ENCODE results near the gene CNOT4. TPM values are rescaled to one million over a fixed set of nuclear protein-coding genes. Genes with fewer than 3 reads are reported as not detected.

The CNOT4 gene
- total RNA-seq, 1 experiment from 2014 or later = 14.6 TPM

GRCh38 chr7:135341049-135341448, 168.9 kb downstream of the CNOT4 start:
- POLR2A ChIA-PET = no interaction called here
- Mint-ChIP-seq H3K4me1 (no peaks in the 10 kb centered on the region), H3K27ac (no peak overlapping the region), H3K36me3 (no peaks in the 10 kb centered on the region), H3K9me3 (no peaks in the 10 kb centered on the region), H3K4me3 (no peak overlapping the region), H3K27me3 (ENCODE audit: low read depth) (no peaks in the 10 kb centered on the region)
- ATAC-seq (peak; percentile 89), DNase-seq (ENCODE audit: low spot score) (no peak)
- no peak for TF ChIP-seq ESRRA (CRISPR knock-in tag; IDR thresholded peaks at IDR 0.05; ENCODE audit: borderline replicate concordance)
- TF ChIP-seq KAT7 (CRISPR knock-in tag; IDR thresholded peaks at IDR 0.05; ENCODE audit: borderline replicate concordance) = no peak
- no peak for TF ChIP-seq ZNF425 (CRISPR knock-in tag; conservative IDR thresholded peaks at IDR 0.05)
- no peak for TF ChIP-seq HMGA2 (CRISPR knock-in tag; IDR thresholded peaks at IDR 0.05)
- CTCF ChIA-PET = interaction anchor here (1.3 to 4.8 kb wide), 2 partner anchors 60 to 67 kb away, joined by 7 to 22 read pairs; no protein-coding TSS in a partner anchor

- TF ChIP-seq ZNF532 (CRISPR knock-in tag; IDR thresholded peaks at IDR 0.05; ENCODE audit: borderline replicate concordance) (no peak), FOXK1 (CRISPR knock-in tag; IDR thresholded peaks at IDR 0.05) (no peak), ZNF423 (CRISPR knock-in tag; IDR thresholded peaks at IDR 0.05) (no peak), ETV6 (CRISPR knock-in tag; IDR thresholded peaks at IDR 0.05) (no peak), CREB1 (CRISPR knock-in tag; IDR thresholded peaks at IDR 0.05) (no peak), ATF3 (CRISPR knock-in tag; conservative IDR thresholded peaks at IDR 0.05) (no peak)
- H3K4me1 Mint-ChIP-seq = peaks cover 5% of the 10 kb centered on the region
- H3K27me3 Mint-ChIP-seq (ENCODE audit: low read depth) = no peaks in the 10 kb centered on the region
- DNase-seq (ENCODE audit: low spot score) (no peak), ATAC-seq (no peak)
- H3K4me3 Mint-ChIP-seq = no peak overlapping the region
- ChIA-PET CTCF (no interaction called here), POLR2A (no interaction called here)
- H3K36me3 Mint-ChIP-seq = no peaks in the 10 kb centered on the region
- no peaks in the 10 kb centered on the region for H3K9me3 Mint-ChIP-seq
- no peak overlapping the region for H3K27ac Mint-ChIP-seq
Observed at GRCh38 chr7:135337977-135338550, 171.8 kb downstream of the CNOT4 start.

GRCh38 chr7:135337506-135337905, 172.4 kb downstream of the CNOT4 start:
- Mint-ChIP-seq H3K4me3 (no peak overlapping the region), H3K9me3 (no peaks in the 10 kb centered on the region), H3K4me1 (peaks cover 5% of the 10 kb centered on the region), H3K27ac (no peak overlapping the region), H3K36me3 (no peaks in the 10 kb centered on the region), H3K27me3 (ENCODE audit: low read depth) (no peaks in the 10 kb centered on the region)
- CTCF ChIA-PET = no interaction called here
- POLR2A ChIA-PET = no interaction called here
- DNase-seq (ENCODE audit: low spot score) (no peak), ATAC-seq (no peak)
- TF ChIP-seq ZNF532 (CRISPR knock-in tag; IDR thresholded peaks at IDR 0.05; ENCODE audit: borderline replicate concordance) (no peak), ZNF263 (CRISPR knock-in tag; IDR thresholded peaks at IDR 0.05; ENCODE audit: low read depth) (no peak), CREM (CRISPR knock-in tag; IDR thresholded peaks at IDR 0.05) (no peak), NR1H2 (CRISPR knock-in tag; IDR thresholded peaks at IDR 0.05) (no peak), SMAD4 (CRISPR knock-in tag; IDR thresholded peaks at IDR 0.05) (no peak), SOX15 (CRISPR knock-in tag; IDR thresholded peaks at IDR 0.05) (no peak), FOXJ3 (CRISPR knock-in tag; IDR thresholded peaks at IDR 0.05; ENCODE audit: borderline replicate concordance) (no peak), NFYB (CRISPR knock-in tag; conservative IDR thresholded peaks at IDR 0.05; ENCODE audit: low read depth) (no peak), ETV6 (CRISPR knock-in tag; IDR thresholded peaks at IDR 0.05) (no peak), ZNF671 (CRISPR knock-in tag; IDR thresholded peaks at IDR 0.05) (no peak), ZNF232 (CRISPR knock-in tag; IDR thresholded peaks at IDR 0.05) (no peak)

All from WTC11 (cell line).